HG03520 (cell line): ENCODE data around the gene ACAA1.
"Not testable (repeated sequence)": the region's sequence is repeated elsewhere in the genome, so short reads cannot be mapped to it uniquely, and the experiment has no call there.

Source experiments
- ATAC-seq: cut with Tn5 transposase; IDR thresholded peaks from one replicate; pipeline ENCODE4 v1.9.1; 2021; ENCODE audit warnings: mild to moderate bottlenecking, moderate library complexity; ENCODE audit not compliant: unreplicated experiment

ACAA1 gene

GRCh38 chr3:38084334-38085310 lies 52.3 kb downstream of the ACAA1 start:
- ATAC-seq: no peak

- no peak for ATAC-seq
Observed at GRCh38 chr3:38083871-38084333, 53.0 kb downstream of the ACAA1 start.

DNA sequence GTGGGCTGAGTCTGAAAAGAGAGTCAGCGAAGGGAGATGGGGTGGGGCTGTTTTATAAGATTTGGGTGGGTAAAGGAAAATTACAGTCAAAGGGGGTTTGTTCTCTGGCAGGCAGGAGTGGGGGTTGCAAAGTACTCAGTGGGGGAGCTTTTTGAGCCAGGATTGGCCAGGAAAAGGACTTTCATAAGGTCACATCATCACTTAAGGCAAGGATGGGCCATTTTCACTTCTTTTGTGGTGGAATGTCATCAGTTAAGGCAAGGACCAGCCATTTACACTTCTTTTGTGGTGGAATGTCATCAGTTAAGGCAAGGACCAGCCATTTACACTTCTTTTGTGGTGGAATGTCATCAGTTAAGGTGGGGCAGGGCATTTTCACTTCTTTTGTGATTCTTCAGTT lies 53.7 kb downstream of the ACAA1 start:
- ATAC-seq: not testable (repeated sequence)

DNA sequence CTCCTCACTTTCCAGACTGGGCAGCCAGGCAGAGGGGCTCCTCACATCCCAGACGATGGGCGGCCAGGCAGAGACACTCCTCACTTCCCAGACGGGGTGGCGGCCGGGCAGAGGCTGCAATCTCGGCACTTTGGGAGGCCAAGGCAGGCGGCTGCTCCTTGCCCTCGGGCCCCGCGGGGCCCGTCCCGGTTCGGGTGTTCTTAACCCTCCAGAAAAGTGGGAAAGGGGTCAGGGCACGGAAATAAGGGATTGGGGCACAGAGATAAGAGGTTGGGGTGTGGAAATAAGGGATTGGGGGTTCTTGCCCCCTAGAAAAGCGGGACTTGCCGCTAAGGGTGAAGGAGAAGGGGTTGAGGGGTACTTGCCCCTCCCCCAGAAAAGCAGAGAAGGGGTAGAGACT lies 54.6 kb downstream of the ACAA1 start:
- ATAC-seq: not testable (repeated sequence)

DNA sequence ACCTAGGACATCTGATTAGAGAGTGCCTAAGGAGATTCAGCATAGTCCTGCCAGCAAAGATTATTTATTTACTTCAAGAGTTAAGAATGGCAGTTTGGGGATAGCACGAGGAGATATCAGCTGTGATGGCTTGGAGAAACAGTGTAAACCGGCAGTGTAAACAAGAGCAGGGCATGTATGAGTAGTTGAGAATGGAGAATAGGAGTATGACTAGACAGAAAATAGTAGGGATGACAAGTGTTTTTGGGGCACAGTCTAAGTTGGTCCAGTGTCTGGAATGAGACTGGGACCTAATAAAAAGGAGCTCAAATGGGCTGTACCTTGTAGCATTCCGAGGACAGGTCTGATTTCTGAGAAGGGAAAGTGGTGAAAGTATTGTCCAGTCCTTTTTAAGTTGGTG lies 59.9 kb downstream of the ACAA1 start:
- ATAC-seq: not testable (repeated sequence)
